HT-29 (cell line): ENCODE measurements around the gene ZC3HAV1. TPM values are rescaled to one million over a fixed set of nuclear protein-coding genes. Genes with fewer than 3 reads are reported as not detected.
"Not testable (repeated sequence)": the region's sequence is repeated elsewhere in the genome, so short reads cannot be mapped to it uniquely, and the experiment has no call there.

Experiments used
- DNase-seq: peaks from one replicate; pipeline ENCODE4 v3.0.0-alpha.2; 2015; ENCODE audit warnings: low spot score
- total RNA-seq: library from RNA; depleted of rRNA; stranded (reverse); fragments of >200 nt; shearing (Covaris generic); gene quantifications from 2 replicates; pipeline ENCODE4 v1.2.3, GENCODE V29; 2014

ZC3HAV1 gene
- total RNA-seq, 1 experiment from 2014 or later = 38.2 TPM

- DNase-seq = no peak
These were observed 3.3 kb upstream of the ZC3HAV1 start for GRCh38 chr7:139112741-139113250.

- DNase-seq = no peak
These were observed 2.8 kb upstream of the ZC3HAV1 start for GRCh38 chr7:139112316-139112715.

- DNase-seq = no peak
These were observed 2.3 kb upstream of the ZC3HAV1 start for GRCh38 chr7:139111811-139112301.

GRCh38 chr7:139111147-139111546 lies 1.6 kb upstream of the ZC3HAV1 start:
- no peak for DNase-seq

GRCh38 chr7:139109983-139110411 lies 477 bp upstream of the ZC3HAV1 start:
- DNase-seq = no peak

- DNase-seq = peak; percentile 69
These were observed 993 bp downstream of the ZC3HAV1 start for GRCh38 chr7:139108266-139109187.

GRCh38 chr7:139106959-139107358 lies 2.6 kb downstream of the ZC3HAV1 start:
- peak; percentile 29 for DNase-seq

- DNase-seq = not testable (repeated sequence)
These were observed 3.3 kb downstream of the ZC3HAV1 start for GRCh38 chr7:139106227-139106626.

GRCh38 chr7:139105484-139105883 lies 4.0 kb downstream of the ZC3HAV1 start:
- DNase-seq = no peak

- DNase-seq = no peak
These were observed 5.4 kb downstream of the ZC3HAV1 start for GRCh38 chr7:139104091-139104450.

GRCh38 chr7:139103057-139103815 lies 6.3 kb downstream of the ZC3HAV1 start:
- no peak for DNase-seq

- not testable (repeated sequence) for DNase-seq
These were observed 7.8 kb downstream of the ZC3HAV1 start for GRCh38 chr7:139101637-139102158.

GRCh38 chr7:139099172-139099947 lies 10.2 kb downstream of the ZC3HAV1 start:
- DNase-seq = no peak

GRCh38 chr7:139095194-139095659 lies 14.3 kb downstream of the ZC3HAV1 start:
- DNase-seq = peak; percentile 11

- DNase-seq = no peak
These were observed 14.9 kb downstream of the ZC3HAV1 start for GRCh38 chr7:139094596-139094995.

GRCh38 chr7:139094030-139094429 lies 15.5 kb downstream of the ZC3HAV1 start:
- DNase-seq = no peak

GRCh38 chr7:139093512-139093911 lies 16.0 kb downstream of the ZC3HAV1 start:
- not testable (repeated sequence) for DNase-seq

GRCh38 chr7:139092090-139092796 lies 17.3 kb downstream of the ZC3HAV1 start:
- DNase-seq = no peak

GRCh38 chr7:139091677-139091996 lies 17.9 kb downstream of the ZC3HAV1 start:
- DNase-seq = no peak

GRCh38 chr7:139089118-139089517 lies 20.4 kb downstream of the ZC3HAV1 start:
- DNase-seq = no peak
